Measurements from ENCODE around the gene USP30. TPM values are rescaled to one million over a fixed set of nuclear protein-coding genes. Genes with fewer than 3 reads are reported as not detected.
A peak's percentile ranks its signal among the peaks of the same experiment; 100 is the strongest.
"Not testable (repeated sequence)": the region's sequence is repeated elsewhere in the genome, so short reads cannot be mapped to it uniquely, and the experiment has no call there.

The USP30 gene
- total and polyA plus RNA-seq, 8 donors = 3.2 to 41.4 (median 10.9) TPM

DNA sequence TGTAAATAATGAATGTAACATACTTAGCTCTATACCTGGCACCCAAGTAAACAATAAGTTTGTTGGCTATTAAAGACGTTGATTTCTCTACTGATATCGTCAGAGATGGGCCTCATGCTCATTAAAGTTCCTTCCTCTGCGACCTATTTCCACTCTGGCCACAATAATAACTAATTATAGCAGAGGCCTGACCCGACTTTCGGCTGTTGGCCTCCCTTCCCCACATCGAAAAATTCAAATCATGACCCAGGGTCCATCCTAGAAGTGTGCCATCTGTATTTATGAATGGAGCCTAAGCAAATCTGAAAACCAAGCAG lies 321 bp upstream of the USP30 start:
- WGBS, 5 donors = 7 to 13% (median 9%) methylated on average over 6 of the region's 6 CpGs

DNA sequence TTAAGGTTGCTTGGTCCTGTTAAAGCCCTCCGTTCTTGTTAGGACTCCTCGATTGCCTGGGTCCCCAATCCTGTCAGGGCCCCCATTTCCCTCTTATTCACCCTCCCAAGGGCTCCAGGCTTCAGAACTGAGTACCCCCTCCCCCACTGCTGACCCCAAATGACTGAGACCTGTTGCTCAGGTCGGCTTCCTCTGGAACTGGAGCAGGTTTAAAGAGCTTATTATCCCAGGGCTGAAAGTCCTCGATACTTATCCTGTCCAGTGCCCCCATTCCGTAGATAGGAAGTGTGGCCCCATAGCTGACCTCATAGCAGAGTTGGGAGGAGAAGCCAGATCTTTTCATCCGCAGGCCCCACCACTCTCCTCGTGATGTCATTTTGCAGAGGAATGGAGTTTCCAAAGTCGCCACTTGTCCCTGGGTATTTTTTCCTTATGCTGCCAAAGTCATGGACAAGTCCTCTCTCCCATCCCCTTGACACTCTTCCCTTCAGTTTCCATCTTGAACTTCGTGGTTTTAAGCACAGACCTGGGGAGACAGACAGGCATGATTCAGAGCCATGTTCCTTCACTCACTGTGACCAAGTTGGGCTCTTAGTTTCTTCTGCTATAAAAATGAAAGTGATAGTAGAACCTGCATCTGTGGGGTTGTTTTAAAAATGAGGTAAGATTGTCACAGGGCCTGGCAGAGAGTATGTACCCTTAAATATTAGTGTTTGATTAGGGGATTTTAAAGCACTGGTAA lies 1.2 kb downstream of the USP30 start:
- H3K9me3 ChIP-seq = no peaks in the 10 kb centered on the region
- DNase-seq = peak in 1 of 2 donors; percentile 41
- TF ChIP-seq EP300 (IDR thresholded peaks at IDR 0.05) (no peak), POLR2AphosphoS5 (IDR thresholded peaks at IDR 0.05) (peak in 1 of 3 donors; percentile 12)
- TF ChIP-seq, protein P1, sequence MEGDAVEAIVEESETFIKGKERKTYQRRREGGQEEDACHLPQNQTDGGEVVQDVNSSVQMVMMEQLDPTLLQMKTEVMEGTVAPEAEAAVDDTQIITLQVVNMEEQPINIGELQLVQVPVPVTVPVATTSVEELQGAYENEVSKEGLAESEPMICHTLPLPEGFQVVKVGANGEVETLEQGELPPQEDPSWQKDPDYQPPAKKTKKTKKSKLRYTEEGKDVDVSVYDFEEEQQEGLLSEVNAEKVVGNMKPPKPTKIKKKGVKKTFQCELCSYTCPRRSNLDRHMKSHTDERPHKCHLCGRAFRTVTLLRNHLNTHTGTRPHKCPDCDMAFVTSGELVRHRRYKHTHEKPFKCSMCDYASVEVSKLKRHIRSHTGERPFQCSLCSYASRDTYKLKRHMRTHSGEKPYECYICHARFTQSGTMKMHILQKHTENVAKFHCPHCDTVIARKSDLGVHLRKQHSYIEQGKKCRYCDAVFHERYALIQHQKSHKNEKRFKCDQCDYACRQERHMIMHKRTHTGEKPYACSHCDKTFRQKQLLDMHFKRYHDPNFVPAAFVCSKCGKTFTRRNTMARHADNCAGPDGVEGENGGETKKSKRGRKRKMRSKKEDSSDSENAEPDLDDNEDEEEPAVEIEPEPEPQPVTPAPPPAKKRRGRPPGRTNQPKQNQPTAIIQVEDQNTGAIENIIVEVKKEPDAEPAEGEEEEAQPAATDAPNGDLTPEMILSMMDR (IDR thresholded peaks at IDR 0.05) = no peak
- H3K27ac ChIP-seq = peak overlapping the region; percentile 80 to 94 (median 89)
- peaks cover 0 to 18% (median 12%) of the 10 kb centered on the region in 4 donors for H3K36me3 ChIP-seq
- H3K4me3 ChIP-seq = peak overlapping the region; percentile 87 to 98 (median 92)
- intact Hi-C loops (cut with DNase I; ENCODE audit: low total_unique reads) = no loop called here
- WGBS, 5 donors = 7 to 18% (median 10%) methylated on average over 9 of the region's 9 CpGs
- H3K27me3 ChIP-seq = no peaks in the 10 kb centered on the region
- peaks cover 3 to 26% (median 25%) of the 10 kb centered on the region in 4 donors for H3K4me1 ChIP-seq

More for the DNA sequence above, 321 bp upstream of the USP30 start:
- Histone ChIP-seq H3K4me1 (peaks cover 3 to 26% (median 25%) of the 10 kb centered on the region in 4 donors), H3K36me3 (peaks cover 0 to 5% (median 0%) of the 10 kb centered on the region in 4 donors), H3K4me3 (peak overlapping the region; percentile 87 to 98 (median 92)), H3K27me3 (no peaks in the 10 kb centered on the region), H3K9me3 (no peaks in the 10 kb centered on the region), H3K27ac (peak overlapping the region; percentile 80 to 94 (median 89))
- intact Hi-C loops (cut with DNase I; ENCODE audit: low total_unique reads) = no loop called here
- no peak for DNase-seq
- TF ChIP-seq EP300 (IDR thresholded peaks at IDR 0.05) = no peak
- no peak for TF ChIP-seq POLR2A (IDR thresholded peaks at IDR 0.05)
- TF ChIP-seq POLR2AphosphoS5 (IDR thresholded peaks at IDR 0.05) = no peak
- TF ChIP-seq, protein P1 (IDR thresholded peaks at IDR 0.05) = no peak

DNA sequence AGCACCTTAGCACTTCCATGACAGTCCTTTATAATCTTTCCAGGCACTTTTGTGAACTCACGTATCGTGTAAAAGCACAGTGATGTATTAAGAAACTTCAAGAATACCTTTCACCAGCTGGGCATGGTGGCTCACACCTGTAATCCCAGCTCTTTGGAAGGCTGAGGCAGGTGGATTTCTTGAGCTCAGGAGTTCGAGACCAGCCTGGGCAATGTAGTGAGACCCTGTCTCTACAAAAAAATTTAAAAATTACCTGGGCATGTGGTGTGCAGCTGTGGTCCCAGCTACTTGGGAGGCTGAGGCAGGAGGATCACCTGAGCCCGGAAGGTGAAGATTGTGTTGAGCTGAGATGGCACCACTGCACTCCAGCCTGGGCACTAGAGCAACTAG lies 1.7 kb downstream of the USP30 start:
- peak overlapping the region; percentile 87 to 98 (median 92) for H3K4me3 ChIP-seq
- H3K27me3 ChIP-seq; intact Hi-C loops (cut with DNase I; ENCODE audit: low total_unique reads); DNase-seq; H3K9me3 ChIP-seq: not testable (repeated sequence)
- H3K27ac ChIP-seq = peak overlapping the region in 4 of 5 donors; percentile 80 to 94 (median 90)
- peaks cover 3 to 26% (median 25%) of the 10 kb centered on the region in 4 donors for H3K4me1 ChIP-seq
- H3K36me3 ChIP-seq = peaks cover 0 to 24% (median 18%) of the 10 kb centered on the region in 4 donors
- WGBS, 5 donors = 62 to 83% (median 72%) methylated on average over 4 of the region's 4 CpGs

DNA sequence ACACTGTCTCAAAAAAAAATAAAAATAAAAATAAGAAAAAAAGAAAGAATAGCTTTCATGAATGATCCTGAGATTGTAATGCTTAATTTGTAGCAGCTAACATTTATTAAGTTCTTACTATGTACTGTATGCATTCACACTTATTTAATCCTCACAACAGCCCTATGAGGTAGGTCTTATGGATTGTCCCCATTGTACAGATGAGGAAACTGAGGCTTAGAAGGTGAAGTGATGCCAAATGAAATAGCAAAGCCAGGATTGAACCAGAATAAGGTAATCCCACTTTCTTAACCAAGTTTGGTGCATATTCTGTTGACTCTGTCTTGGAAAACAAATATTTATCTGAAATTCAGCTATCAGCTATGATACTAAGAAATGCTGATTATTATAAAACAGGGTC lies 2.1 kb downstream of the USP30 start:
- H3K4me3 ChIP-seq = peak overlapping the region in 1 of 4 donors; percentile 96
- H3K9me3 ChIP-seq = no peaks in the 10 kb centered on the region
- H3K4me1 ChIP-seq = peaks cover 3 to 26% (median 25%) of the 10 kb centered on the region in 4 donors
- peaks cover 2 to 28% (median 22%) of the 10 kb centered on the region in 4 donors for H3K36me3 ChIP-seq
- intact Hi-C loops (cut with DNase I; ENCODE audit: low total_unique reads) = no loop called here
- peak overlapping the region in 3 of 5 donors; percentile 80 to 94 (median 89) for H3K27ac ChIP-seq
- H3K27me3 ChIP-seq = no peaks in the 10 kb centered on the region
- DNase-seq = no peak
- TF ChIP-seq, protein P1 (IDR thresholded peaks at IDR 0.05) = no peak
- TF ChIP-seq POLR2AphosphoS5 (IDR thresholded peaks at IDR 0.05) (no peak), EP300 (IDR thresholded peaks at IDR 0.05) (no peak), POLR2A (IDR thresholded peaks at IDR 0.05) (no peak)

DNA sequence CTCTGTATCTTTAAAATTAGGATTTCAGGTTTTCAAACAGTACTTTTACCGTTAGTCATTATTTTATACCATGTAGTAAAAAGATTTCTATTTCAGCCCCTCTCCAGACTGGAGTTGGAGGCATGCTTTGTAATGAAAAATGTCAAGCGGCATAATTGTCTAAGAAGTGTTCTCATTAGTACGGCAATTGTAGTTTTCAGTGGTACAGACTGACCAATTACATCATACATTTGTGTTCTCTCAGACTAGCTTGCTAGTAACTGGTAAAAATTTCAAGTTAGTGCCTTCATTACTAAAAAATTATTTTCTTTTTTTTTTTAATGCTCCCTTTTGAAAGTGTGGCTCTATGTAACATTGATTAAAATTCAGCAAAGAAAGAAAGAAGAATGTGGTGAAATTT lies 4.5 kb downstream of the USP30 start:
- Histone ChIP-seq H3K4me1 (peaks cover 3 to 24% (median 22%) of the 10 kb centered on the region in 4 donors), H3K27me3 (no peaks in the 10 kb centered on the region), H3K36me3 (peaks cover 7 to 51% (median 46%) of the 10 kb centered on the region in 4 donors), H3K27ac (no peak overlapping the region), H3K9me3 (no peaks in the 10 kb centered on the region), H3K4me3 (no peak overlapping the region)
- WGBS, 5 donors = 71 to 85% (median 76%) methylated on average over 3 of the region's 3 CpGs
- no peak for DNase-seq
- intact Hi-C loops (cut with DNase I; ENCODE audit: low total_unique reads) = no loop called here
- TF ChIP-seq POLR2A (IDR thresholded peaks at IDR 0.05) = no peak
- TF ChIP-seq, protein P1 (IDR thresholded peaks at IDR 0.05) = no peak
- no peak for TF ChIP-seq POLR2AphosphoS5 (IDR thresholded peaks at IDR 0.05)
- no peak for TF ChIP-seq EP300 (IDR thresholded peaks at IDR 0.05)
